GM12878 (cell line): ENCODE data around the gene EPB41L1. TPM values are rescaled to one million over a fixed set of nuclear protein-coding genes. Genes with fewer than 3 reads are reported as not detected.

Source experiments
- ATAC-seq: fragments of 200-7000 bp; cut with Tn5 transposase; 3 replicates; pipeline ENCODE4 v1.9.1; 2020; ENCODE audit warnings: mild to moderate bottlenecking, moderate library complexity
- BruUV-seq: library from RNA; stranded (reverse); fragments of 400-500 nt; replicated peaks from 2 replicates; lab custom pipeline; 2021; lab: Mats Ljungman, UMichigan
- CTCF ChIA-PET: fragments of 300-600 bp; sonication (Branson Sonifier 250); formaldehyde crosslinking; extraction: SDS; loops from one replicate; lab custom pipeline; 2021; ENCODE audit warnings: inconsistent platforms; lab: Yijun Ruan, JAX
- POLR2A ChIA-PET: fragments of 350-600 bp; formaldehyde crosslinking; extraction: SDS; loops from one replicate; lab custom pipeline; 2021; ENCODE audit warnings: inconsistent platforms; lab: Charles Lee
- RAD21 ChIA-PET: fragments of 300-600 bp; sonication (Branson Sonifier 250); formaldehyde crosslinking; loops from one replicate; lab custom pipeline; 2023; ENCODE audit warnings: antibody characterized with exemption; ENCODE audit not compliant: unreplicated experiment; lab: Charles Lee
- SMC1A ChIA-PET: fragments of 300-600 bp; sonication (Branson Sonifier 250); formaldehyde crosslinking; loops from one replicate; lab custom pipeline; 2023; ENCODE audit not compliant: unreplicated experiment, uncharacterized antibody; lab: Charles Lee
- DNase-seq: peaks from one replicate; pipeline ENCODE4 v3.0.0-alpha.2; 2011; ENCODE audit warnings: low read depth, low spot score
- FAIRE-seq: peaks from 3 replicates; lab custom pipeline; 2011; peaks lifted over from hg19 to GRCh38; lab: Jason Lieb, UNC
- H2AFZ ChIP-seq: 2 replicates; pipeline ENCODE4 v1.6.0; 2011; ENCODE audit warnings: low read depth, low read length, control low read depth; ENCODE audit not compliant: control insufficient read depth
- H3K27ac ChIP-seq: 2 replicates; pipeline ENCODE4 v1.5.1; 2011; ENCODE audit warnings: control low read depth; ENCODE audit not compliant: control insufficient read depth, insufficient read depth
- H3K27me3 ChIP-seq, 2 experiments: replicated peaks in 1 of 2; 2 replicates each; pipeline versions ENCODE4 v1.6.0 to v1.6.1; 2011; ENCODE audit warnings: low read length in 1 of 2; ENCODE audit not compliant: control insufficient read depth in 2 of 2, insufficient read depth in 2 of 2
- H3K36me3 ChIP-seq, 2 experiments: 2 replicates each; pipeline ENCODE4 v1.5.1; 2011; ENCODE audit warnings: low read length in 1 of 2; ENCODE audit not compliant: control insufficient read depth in 2 of 2, insufficient read depth in 2 of 2
- H3K4me1 ChIP-seq: 2 replicates; pipeline ENCODE4 v1.6.1; 2011; ENCODE audit warnings: mild to moderate bottlenecking, low read length, moderate library complexity, mixed read lengths; ENCODE audit not compliant: control insufficient read depth, insufficient read depth
- H3K4me2 ChIP-seq: 2 replicates; pipeline ENCODE4 v1.6.0; 2011; ENCODE audit warnings: control low read depth; ENCODE audit not compliant: control insufficient read depth, insufficient read depth
- H3K4me3 ChIP-seq: fragments of 200-600 bp; sonication (generic); 2 replicates; pipeline ENCODE4 v1.5.1; 2016
- H3K79me2 ChIP-seq: 2 replicates; pipeline ENCODE4 v1.6.0; 2011; ENCODE audit warnings: low read length; ENCODE audit not compliant: control insufficient read depth, insufficient read depth
- H3K9ac ChIP-seq: 2 replicates; pipeline ENCODE4 v1.8.0; 2011; ENCODE audit warnings: low read length, control low read depth, mixed read lengths; ENCODE audit not compliant: control insufficient read depth, insufficient read depth
- H3K9me3 ChIP-seq: replicated peaks from 3 replicates; pipeline ENCODE4 v1.5.1; 2011; ENCODE audit warnings: mild to moderate bottlenecking, low read length; ENCODE audit not compliant: control insufficient read depth, insufficient read depth
- H4K20me1 ChIP-seq: 2 replicates; pipeline ENCODE4 v1.6.0; 2011; ENCODE audit not compliant: control insufficient read depth, insufficient read depth
- BMI1 ChIP-seq: fragments of 450-650 bp; IDR thresholded peaks from 2 replicates; pipeline ENCODE4 v1.6.1; 2016; ENCODE audit warnings: mild to moderate bottlenecking, moderate library complexity, borderline replicate concordance
- SUPT20H ChIP-seq: IDR thresholded peaks from 2 replicates; pipeline ENCODE4 v1.6.1; 2011; ENCODE audit warnings: low read depth, mild to moderate bottlenecking, low read length, moderate library complexity, borderline replicate concordance; ENCODE audit not compliant: control insufficient read depth
- WGBS: methylation state at CpG from one replicate; pipeline ENCODE4 v1.1.6; 2016; ENCODE audit warnings: low lambda C conversion rate; ENCODE audit not compliant: insufficient replicate concordance, insufficient coverage; ENCODE audit errors: missing lambda C conversion rate; 5-methylcytosine and 5-hydroxymethylcytosine counted together
- in situ Hi-C: fragments of 300-500 bp; cut with MboI; formaldehyde crosslinking; loops from 9 replicates; pipeline ENCODE4 v1.14.3; 2018; ENCODE audit warnings: mixed read lengths
- intact Hi-C: fragments of 100-400 bp; cut with micrococcal nuclease; formaldehyde crosslinking; loops from one replicate; pipeline ENCODE4 v1.14.2; 2022; ENCODE audit not compliant: unreplicated experiment
- polyA plus RNA-seq, 11 experiments: library from polyadenylated mRNA; depleted of rRNA in 4 of 11; unstranded in 6 of 11; stranded (reverse) in 5 of 11; fragments of >200 nt; fragmentation: Nextera tagmentation in 4 of 11; fragmentation: Illumina TruSeq in 1 of 11; extraction: Ambion mirVana in 4 of 11; extraction: Trizol in 1 of 11; gene quantifications; 1 replicate in 1 of 11; 2 replicates in 10 of 11; pipeline versions ENCODE4 v1.2.1 to v1.2.3, GENCODE V29; 2011 to 2016; ENCODE audit warnings: inconsistent platforms in 2 of 11, missing spikeins in 2 of 11, low read depth in 1 of 11
- total RNA-seq, 4 experiments: library from RNA; depleted of rRNA in 3 of 4; stranded (reverse); fragments of >200 nt in 3 of 4; fragmentation: Illumina TruSeq in 1 of 4; extraction: Trizol in 1 of 4; gene quantifications; 2 replicates each; pipeline versions ENCODE4 v1.2.1 to v1.2.3, GENCODE V29; 2013 to 2021
- TF ChIP-seq, protein P1 (sequence below): fragments of 150-350 bp; IDR thresholded peaks from 2 replicates; pipeline ENCODE4 v1.6.1; 2016; ENCODE audit warnings: low read depth, low read length
- TF ChIP-seq, protein P2 (sequence below), 3 experiments: IDR thresholded peaks in 2 of 3; conservative IDR thresholded peaks in 1 of 3; 2 replicates each; pipeline ENCODE4 v1.5.1; 2011; ENCODE audit warnings: low read depth in 3 of 3, low read length in 3 of 3, mild to moderate bottlenecking in 3 of 3, control low read depth in 2 of 3, moderate library complexity in 2 of 3, inconsistent platforms in 1 of 3, mixed read lengths in 1 of 3; ENCODE audit not compliant: control insufficient read depth in 2 of 3, insufficient read depth in 1 of 3; ENCODE audit errors: extremely low read depth in 1 of 3

The EPB41L1 gene
- total and polyA plus RNA-seq, 10 of the 15 experiments (the other 5 are each of a cell fraction or from before 2014, with no cell fraction given), result 0.08 to 3.2 (median 0.31) TPM

DNA sequence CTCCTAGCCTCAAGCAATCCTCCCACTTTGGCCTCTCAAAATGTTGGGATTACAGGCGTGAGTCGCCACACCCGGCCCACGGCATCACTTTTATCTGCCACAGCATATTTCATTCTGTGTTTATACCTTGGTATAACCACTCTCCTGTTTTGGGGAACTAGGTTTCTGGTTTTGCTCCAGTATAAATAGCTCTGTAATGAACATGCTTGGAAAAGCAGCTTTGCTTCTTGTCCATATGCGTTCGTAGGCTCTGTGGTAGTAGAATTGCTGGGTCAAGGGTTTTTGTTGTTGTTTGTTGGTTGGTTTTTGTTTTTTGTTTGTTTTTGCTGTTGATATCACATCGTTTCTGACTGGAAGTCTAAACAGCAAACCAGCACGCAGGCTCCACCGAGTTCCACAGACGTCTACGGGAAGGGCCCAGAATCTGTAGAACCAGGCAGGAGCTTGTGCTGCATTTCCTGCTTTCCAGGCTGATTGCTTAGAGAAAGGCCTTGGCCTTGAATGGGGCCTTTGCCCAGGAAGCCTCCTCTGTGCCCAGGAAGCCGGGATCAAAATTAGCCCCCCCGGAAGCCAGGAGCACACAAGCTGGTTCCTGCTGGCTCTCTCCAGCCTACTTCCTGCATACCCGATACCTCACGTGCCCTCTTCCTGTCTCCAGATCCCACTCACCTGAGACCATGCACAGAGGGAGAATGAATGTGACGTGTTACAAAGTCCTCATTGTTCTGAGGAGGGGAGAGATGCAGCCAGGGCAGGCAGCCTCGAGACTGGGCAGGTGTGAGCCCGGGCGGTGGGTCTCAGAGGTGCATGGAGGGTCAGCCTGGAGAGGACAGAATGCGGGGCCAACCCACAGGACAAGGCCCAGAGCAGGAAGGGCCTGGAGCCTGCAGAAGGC is 116.5 kb downstream of the EPB41L1 start:
- CTCF ChIA-PET, result interaction anchor here (1.6 to 3.1 kb wide), 2 partner anchors 20 to 168 kb away, joined by 4 to 34 read pairs; no protein-coding TSS in a partner anchor
- RAD21 ChIA-PET, result no interaction called here
- BruUV-seq, result no TSS peak
- H3K79me2 ChIP-seq, result no peaks in the 10 kb centered on the region
- WGBS, result 51% methylated on average over 20 of the region's 20 CpGs
- TF ChIP-seq, protein P1, sequence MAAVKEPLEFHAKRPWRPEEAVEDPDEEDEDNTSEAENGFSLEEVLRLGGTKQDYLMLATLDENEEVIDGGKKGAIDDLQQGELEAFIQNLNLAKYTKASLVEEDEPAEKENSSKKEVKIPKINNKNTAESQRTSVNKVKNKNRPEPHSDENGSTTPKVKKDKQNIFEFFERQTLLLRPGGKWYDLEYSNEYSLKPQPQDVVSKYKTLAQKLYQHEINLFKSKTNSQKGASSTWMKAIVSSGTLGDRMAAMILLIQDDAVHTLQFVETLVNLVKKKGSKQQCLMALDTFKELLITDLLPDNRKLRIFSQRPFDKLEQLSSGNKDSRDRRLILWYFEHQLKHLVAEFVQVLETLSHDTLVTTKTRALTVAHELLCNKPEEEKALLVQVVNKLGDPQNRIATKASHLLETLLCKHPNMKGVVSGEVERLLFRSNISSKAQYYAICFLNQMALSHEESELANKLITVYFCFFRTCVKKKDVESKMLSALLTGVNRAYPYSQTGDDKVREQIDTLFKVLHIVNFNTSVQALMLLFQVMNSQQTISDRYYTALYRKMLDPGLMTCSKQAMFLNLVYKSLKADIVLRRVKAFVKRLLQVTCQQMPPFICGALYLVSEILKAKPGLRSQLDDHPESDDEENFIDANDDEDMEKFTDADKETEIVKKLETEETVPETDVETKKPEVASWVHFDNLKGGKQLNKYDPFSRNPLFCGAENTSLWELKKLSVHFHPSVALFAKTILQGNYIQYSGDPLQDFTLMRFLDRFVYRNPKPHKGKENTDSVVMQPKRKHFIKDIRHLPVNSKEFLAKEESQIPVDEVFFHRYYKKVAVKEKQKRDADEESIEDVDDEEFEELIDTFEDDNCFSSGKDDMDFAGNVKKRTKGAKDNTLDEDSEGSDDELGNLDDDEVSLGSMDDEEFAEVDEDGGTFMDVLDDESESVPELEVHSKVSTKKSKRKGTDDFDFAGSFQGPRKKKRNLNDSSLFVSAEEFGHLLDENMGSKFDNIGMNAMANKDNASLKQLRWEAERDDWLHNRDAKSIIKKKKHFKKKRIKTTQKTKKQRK, result no peak
- TF ChIP-seq BMI1 (no peak), SUPT20H (no peak)
- TF ChIP-seq, protein P2, sequence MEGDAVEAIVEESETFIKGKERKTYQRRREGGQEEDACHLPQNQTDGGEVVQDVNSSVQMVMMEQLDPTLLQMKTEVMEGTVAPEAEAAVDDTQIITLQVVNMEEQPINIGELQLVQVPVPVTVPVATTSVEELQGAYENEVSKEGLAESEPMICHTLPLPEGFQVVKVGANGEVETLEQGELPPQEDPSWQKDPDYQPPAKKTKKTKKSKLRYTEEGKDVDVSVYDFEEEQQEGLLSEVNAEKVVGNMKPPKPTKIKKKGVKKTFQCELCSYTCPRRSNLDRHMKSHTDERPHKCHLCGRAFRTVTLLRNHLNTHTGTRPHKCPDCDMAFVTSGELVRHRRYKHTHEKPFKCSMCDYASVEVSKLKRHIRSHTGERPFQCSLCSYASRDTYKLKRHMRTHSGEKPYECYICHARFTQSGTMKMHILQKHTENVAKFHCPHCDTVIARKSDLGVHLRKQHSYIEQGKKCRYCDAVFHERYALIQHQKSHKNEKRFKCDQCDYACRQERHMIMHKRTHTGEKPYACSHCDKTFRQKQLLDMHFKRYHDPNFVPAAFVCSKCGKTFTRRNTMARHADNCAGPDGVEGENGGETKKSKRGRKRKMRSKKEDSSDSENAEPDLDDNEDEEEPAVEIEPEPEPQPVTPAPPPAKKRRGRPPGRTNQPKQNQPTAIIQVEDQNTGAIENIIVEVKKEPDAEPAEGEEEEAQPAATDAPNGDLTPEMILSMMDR (IDR thresholded peaks at IDR 0.05 in 2 of 3, conservative IDR thresholded peaks at IDR 0.05 in 1 of 3; ENCODE audit: control insufficient read depth in 2 of 3, extremely low read depth in 1 of 3, insufficient read depth in 1 of 3, low read depth in 3 of 3, low read length in 3 of 3), result no peak
- TF ChIP-seq, all 136 proteins: peak for 0
- ATAC-seq (no peak), DNase-seq (no peak), FAIRE-seq (no peak)
- Histone ChIP-seq H3K9me3 (no peaks in the 10 kb centered on the region), H3K4me3 (no peak overlapping the region), H3K27me3 (peaks cover 0 to 1% of the 10 kb centered on the region in 2 experiments; a peak in 1 of 4 replicates), H3K9ac (no peak overlapping the region), H3K27ac (no peak overlapping the region), H3K4me2 (no peak overlapping the region), H3K4me1 (no peaks in the 10 kb centered on the region), H3K36me3 (no peaks in the 10 kb centered on the region), H2AFZ (no peak overlapping the region), H4K20me1 (no peaks in the 10 kb centered on the region)
- in situ Hi-C loops, result no loop called here
- SMC1A ChIA-PET, result no interaction called here
- intact Hi-C loops, result loop anchor here (5.0 kb wide), 1 partner anchor 166 kb away; no protein-coding TSS in a partner anchor
- POLR2A ChIA-PET, result interaction anchor here (0.6 kb wide), 1 partner anchor 64 kb away, joined by 5 read pairs; no protein-coding TSS in a partner anchor
